K562 (cell line): ENCODE results near the gene CD68. TPM values are rescaled to one million over a fixed set of nuclear protein-coding genes. Genes with fewer than 3 reads are reported as not detected.

Experiments used
- ASH1L ChIP-seq: fragments of 450-650 bp; IDR thresholded peaks from 2 replicates; pipeline ENCODE4 v1.6.1; 2018; ENCODE audit warnings: borderline replicate concordance, mild to moderate bottlenecking, low read depth; ENCODE audit not compliant: partially characterized antibody
- ATF4 ChIP-seq: fragments of 450-650 bp; formaldehyde crosslinking; IDR thresholded peaks from 2 replicates; pipeline ENCODE4 v1.4.0; 2022; ENCODE audit warnings: mild to moderate bottlenecking, moderate library complexity
- BACH1 ChIP-seq: fragments of 200-800 bp; sonication (Bioruptor generic); IDR thresholded peaks from 2 replicates; pipeline ENCODE4 v1.6.1; 2016; ENCODE audit warnings: missing genetic modification characterization, missing compliant biosample characterization
- CAMTA2 ChIP-seq: fragments of 250-450 bp; sonication (Bioruptor Pico); conservative IDR thresholded peaks from 2 replicates; pipeline ENCODE4 v1.5.1; 2022
- CCNT2 ChIP-seq: IDR thresholded peaks from 2 replicates; pipeline ENCODE4 v1.6.1; 2011; ENCODE audit warnings: borderline replicate concordance, low read depth, mild to moderate bottlenecking, moderate library complexity, mixed read lengths, low read length; ENCODE audit not compliant: insufficient read length; ENCODE audit errors: extremely low read depth
- CHCHD3 ChIP-seq: fragments of 250-450 bp; sonication (Bioruptor Pico); IDR thresholded peaks from 2 replicates; pipeline ENCODE4 v2.1.2; 2022; ENCODE audit warnings: mild to moderate bottlenecking
- CHD1 ChIP-seq: fragments of 200-600 bp; sonication (generic); IDR thresholded peaks from one replicate; pipeline ENCODE4 v1.6.1; 2012; ENCODE audit warnings: mild to moderate bottlenecking, moderate library complexity, low read length, inconsistent platforms
- DNMT1 ChIP-seq: fragments of 450-650 bp; IDR thresholded peaks from 2 replicates; pipeline ENCODE4 v1.6.1; 2016; ENCODE audit warnings: antibody characterized with exemption, mild to moderate bottlenecking
- FOXJ3 ChIP-seq: sonication (generic); formaldehyde crosslinking; IDR thresholded peaks from 2 replicates; pipeline ENCODE4 v1.4.0; 2020; ENCODE audit warnings: mild to moderate bottlenecking, missing genetic modification reagents
- FOXK1 ChIP-seq: sonication (generic); formaldehyde crosslinking; IDR thresholded peaks from 2 replicates; pipeline ENCODE4 v1.8.0; 2022; ENCODE audit warnings: missing genetic modification reagents, mild to moderate bottlenecking, borderline replicate concordance
- FOXP4 ChIP-seq: sonication (generic); formaldehyde crosslinking; IDR thresholded peaks from 2 replicates; pipeline ENCODE4 v1.8.0; 2022; ENCODE audit warnings: mild to moderate bottlenecking, missing genetic modification reagents, borderline replicate concordance
- KAT7 ChIP-seq: sonication (generic); formaldehyde crosslinking; IDR thresholded peaks from 2 replicates; pipeline ENCODE4 v1.8.0; 2022; ENCODE audit warnings: missing genetic modification reagents, mild to moderate bottlenecking, borderline replicate concordance
- LEF1 ChIP-seq: fragments of 450-650 bp; IDR thresholded peaks from 2 replicates; pipeline ENCODE4 v1.6.1; 2016; ENCODE audit warnings: mild to moderate bottlenecking
- MLX ChIP-seq, 2 experiments: fragments of 450-650 bp in 1 of 2; sonication (generic) in 1 of 2; formaldehyde crosslinking; conservative IDR thresholded peaks; 2 replicates each; pipeline versions ENCODE4 v1.4.0 to v1.8.1; 2020 to 2022; ENCODE audit warnings: mild to moderate bottlenecking in 1 of 2, missing genetic modification reagents in 1 of 2
- NFIX ChIP-seq: fragments of 250-450 bp; sonication (Bioruptor Pico); IDR thresholded peaks from 2 replicates; pipeline ENCODE4 v1.4.0; 2020; ENCODE audit warnings: low read depth, mild to moderate bottlenecking, moderate library complexity
- PHTF2 ChIP-seq: fragments of 250-450 bp; sonication (Bioruptor Pico); IDR thresholded peaks from 2 replicates; pipeline ENCODE4 v1.5.0; 2021; ENCODE audit warnings: mild to moderate bottlenecking
- POLR3A ChIP-seq: IDR thresholded peaks from 2 replicates; pipeline ENCODE4 v1.6.1; 2011; ENCODE audit warnings: borderline replicate concordance, mild to moderate bottlenecking, moderate library complexity; ENCODE audit not compliant: insufficient read length, insufficient read depth; ENCODE audit errors: extremely low read depth
- RBM39 ChIP-seq: fragments of 200-400 bp; formaldehyde crosslinking; optimal IDR thresholded peaks from 2 replicates; pipeline ENCODE3; 2018; ENCODE audit warnings: low read depth, low read length
- TAF7 ChIP-seq: fragments of 450-650 bp; IDR thresholded peaks from 2 replicates; pipeline ENCODE4 v1.6.1; 2016; ENCODE audit warnings: missing genetic modification characterization, missing compliant biosample characterization
- XRCC3 ChIP-seq: fragments of 450-650 bp; IDR thresholded peaks from 2 replicates; pipeline ENCODE4 v1.6.1; 2017; ENCODE audit warnings: mild to moderate bottlenecking, moderate library complexity
- ZBTB17 ChIP-seq: fragments of 450-650 bp; formaldehyde crosslinking; IDR thresholded peaks from 2 replicates; pipeline ENCODE4 v1.4.0; 2020; ENCODE audit warnings: mild to moderate bottlenecking
- ZNF280A ChIP-seq: fragments of 450-650 bp; IDR thresholded peaks from 2 replicates; pipeline ENCODE4 v1.6.1; 2018; ENCODE audit warnings: mild to moderate bottlenecking, low read depth; ENCODE audit not compliant: partially characterized antibody
- ZNF282 ChIP-seq: sonication (generic); formaldehyde crosslinking; IDR thresholded peaks from 2 replicates; pipeline ENCODE4 v1.8.1; 2023; ENCODE audit warnings: missing genetic modification reagents
- ZNF57 ChIP-seq: fragments of 450-650 bp; formaldehyde crosslinking; IDR thresholded peaks from 2 replicates; pipeline ENCODE4 v1.4.0; 2020; ENCODE audit warnings: mild to moderate bottlenecking, moderate library complexity
- polyA plus RNA-seq, 8 experiments: library from polyadenylated mRNA; depleted of rRNA in 4 of 8; stranded (reverse) in 5 of 8; unstranded in 3 of 8; fragments of >200 nt; fragmentation: Nextera tagmentation in 2 of 8; fragmentation: Illumina TruSeq in 1 of 8; extraction: Ambion mirVana in 2 of 8; extraction: Trizol in 1 of 8; gene quantifications; 2 replicates each; pipeline versions ENCODE4 v1.2.1 to v1.2.3, GENCODE V29; 2011 to 2014; ENCODE audit warnings: inconsistent platforms in 1 of 8, missing spikeins in 1 of 8
- total RNA-seq, 7 experiments: library from RNA; depleted of rRNA in 6 of 7; stranded (reverse); fragments of >200 nt in 6 of 7; fragmentation: Illumina TruSeq in 2 of 7; extraction: Trizol in 2 of 7; gene quantifications; 2 replicates each; pipeline versions ENCODE4 v1.2.1 to v1.2.3, GENCODE V29; 2011 to 2021; ENCODE audit warnings: low replicate concordance in 1 of 7

Gene CD68
- total and polyA plus RNA-seq, 9 of the 15 experiments (the other 6 are each of a cell fraction or from before 2014, with no cell fraction given) = 28.2 to 89.8 (median 37.7) TPM

- no peak for TF ChIP-seq ATF4 (CRISPR knock-in tag)
- no peak for TF ChIP-seq ZNF57 (CRISPR knock-in tag)
- no peak for TF ChIP-seq XRCC3
- peak; percentile 37; the same call in 1 of the 2 replicates for TF ChIP-seq FOXP4 (CRISPR knock-in tag)
- TF ChIP-seq KAT7 (CRISPR knock-in tag) = no peak; the same call in 1 of the 2 replicates
- TF ChIP-seq ZBTB17 (CRISPR knock-in tag) = no peak; the same call in 1 of the 2 replicates
- no peak for TF ChIP-seq PHTF2 (CRISPR knock-in tag)
- TF ChIP-seq POLR3A = no peak
- TF ChIP-seq CCNT2 = peak; percentile 62
- TF ChIP-seq DNMT1 = no peak
- TF ChIP-seq ASH1L = peak; percentile 62
- TF ChIP-seq CHCHD3 (CRISPR knock-in tag) = no peak
- TF ChIP-seq RBM39 = no peak
- no peak for TF ChIP-seq ZNF280A
- TF ChIP-seq CHD1 = no peak
- TF ChIP-seq LEF1 = no peak
- no peak for TF ChIP-seq NFIX (CRISPR knock-in tag)
- no peak for TF ChIP-seq MLX (CRISPR knock-in tag; conservative IDR thresholded peaks at IDR 0.05)
- no peak for TF ChIP-seq CAMTA2 (CRISPR knock-in tag)
- TF ChIP-seq BACH1 (tag) = peak; percentile 71; the same call in 1 of the 2 replicates
- peak; percentile 99 for TF ChIP-seq TAF7
- 0 out of 2 replicates have a peak, but pooled peaks have one; percentile 11 for TF ChIP-seq ZNF282 (CRISPR knock-in tag)
- no peak for TF ChIP-seq FOXJ3 (CRISPR knock-in tag)
- no peak for TF ChIP-seq FOXK1 (CRISPR knock-in tag)
Observed at GRCh38 chr17:7583253-7584109, 4.0 kb downstream of the CD68 start, which contains the start of gene MPDU1 (continued).
